SW480 (cell line): ENCODE results near the gene CACNG7.

Experiments
- DNase-seq: peaks from one replicate; pipeline ENCODE4 v3.0.0-alpha.2; 2016; ENCODE audit warnings: low spot score

CACNG7 gene

DNA sequence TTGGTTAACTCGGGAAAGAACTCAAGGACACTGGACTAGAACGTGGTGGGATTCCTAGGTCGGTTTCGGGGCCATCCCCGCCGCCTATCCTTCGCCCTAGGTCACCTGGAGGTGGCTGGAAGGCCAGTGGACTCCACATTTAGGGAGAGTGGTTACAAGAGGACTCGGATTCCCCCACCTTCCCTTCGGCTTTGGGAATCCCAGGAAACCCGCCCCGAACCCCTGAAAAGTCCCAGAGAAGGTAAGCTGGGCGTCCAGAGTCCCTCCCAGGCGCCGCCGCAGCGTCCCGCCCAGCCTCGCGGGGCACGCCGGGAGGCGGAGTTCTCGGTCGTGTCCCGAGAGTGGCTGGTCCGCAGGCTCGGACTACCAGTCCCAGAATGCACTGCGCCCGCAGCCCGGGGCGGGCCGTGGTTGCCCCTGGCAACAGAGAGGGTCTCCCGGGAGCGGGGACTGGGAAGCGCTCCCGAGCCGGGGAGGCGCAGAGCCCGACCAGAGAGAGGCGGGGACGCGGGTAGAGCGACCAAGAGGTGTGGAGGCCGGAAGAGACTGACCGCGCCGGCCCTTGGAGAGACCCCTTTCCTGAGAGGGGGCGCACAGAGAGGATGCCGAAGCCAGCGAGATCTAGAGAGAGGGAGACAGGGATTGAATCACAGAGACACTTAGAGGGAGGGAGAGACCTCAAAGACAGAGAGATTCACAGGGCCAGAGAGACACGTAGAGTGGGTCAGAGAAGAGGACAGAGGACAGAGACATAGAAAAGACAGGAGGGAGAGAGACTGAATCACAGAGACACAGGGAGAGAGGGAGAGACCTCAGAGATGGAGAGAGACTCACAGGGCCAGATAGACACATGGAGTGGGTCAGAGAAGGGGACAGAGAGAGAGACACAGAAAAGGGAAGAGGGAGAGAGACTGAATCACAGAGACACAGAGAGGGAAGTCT, 29.7 kb upstream of the CACNG7 start:
- peak; percentile 93 for DNase-seq

DNA sequence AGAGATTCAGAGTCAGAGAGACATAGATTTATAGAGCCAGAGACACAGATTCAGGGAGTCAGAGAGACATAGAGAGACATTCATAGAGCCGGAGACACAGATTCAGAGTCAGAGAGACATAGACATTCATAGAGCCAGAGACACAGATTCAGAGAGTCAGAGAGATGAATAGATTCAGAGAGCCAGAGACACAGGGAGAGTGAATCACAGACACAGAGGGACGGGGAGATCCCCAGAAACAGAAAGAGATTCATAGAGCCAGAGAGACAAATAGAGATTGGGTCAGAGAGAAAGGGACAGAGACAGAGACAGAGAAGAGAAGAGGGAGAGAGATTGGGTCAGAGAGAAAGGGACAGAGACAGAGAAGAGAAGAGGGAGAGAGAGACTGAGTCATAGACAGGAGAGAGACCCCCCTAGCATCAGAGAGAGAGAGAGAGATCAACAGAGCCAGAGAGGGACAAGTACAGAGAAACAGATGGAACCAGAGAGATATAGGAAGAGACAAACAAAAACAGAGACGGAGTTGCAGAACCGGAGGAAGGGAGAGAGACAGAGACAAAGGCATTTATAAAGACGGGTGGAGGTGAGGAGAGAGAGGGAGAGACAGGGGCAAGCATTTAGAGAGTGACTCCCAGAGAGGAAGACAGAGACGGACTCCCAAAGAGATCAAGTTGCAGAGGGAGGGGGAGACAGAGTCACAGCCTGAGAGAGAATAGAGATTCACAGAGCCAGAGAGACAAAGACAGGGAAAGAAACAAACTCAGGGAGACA, 28.2 kb upstream of the CACNG7 start:
- DNase-seq, result no peak

- DNase-seq, result peak; percentile 77
These were observed 27.3 kb upstream of the CACNG7 start, which contains the start of gene PRKCG for GRCh38 chr19:53881482-53882390. Gene PRKCG, plus strand, starts transcription at chr19:53882197. Its CDS starts 298 bp downstream, at chr19:53882495.

DNA sequence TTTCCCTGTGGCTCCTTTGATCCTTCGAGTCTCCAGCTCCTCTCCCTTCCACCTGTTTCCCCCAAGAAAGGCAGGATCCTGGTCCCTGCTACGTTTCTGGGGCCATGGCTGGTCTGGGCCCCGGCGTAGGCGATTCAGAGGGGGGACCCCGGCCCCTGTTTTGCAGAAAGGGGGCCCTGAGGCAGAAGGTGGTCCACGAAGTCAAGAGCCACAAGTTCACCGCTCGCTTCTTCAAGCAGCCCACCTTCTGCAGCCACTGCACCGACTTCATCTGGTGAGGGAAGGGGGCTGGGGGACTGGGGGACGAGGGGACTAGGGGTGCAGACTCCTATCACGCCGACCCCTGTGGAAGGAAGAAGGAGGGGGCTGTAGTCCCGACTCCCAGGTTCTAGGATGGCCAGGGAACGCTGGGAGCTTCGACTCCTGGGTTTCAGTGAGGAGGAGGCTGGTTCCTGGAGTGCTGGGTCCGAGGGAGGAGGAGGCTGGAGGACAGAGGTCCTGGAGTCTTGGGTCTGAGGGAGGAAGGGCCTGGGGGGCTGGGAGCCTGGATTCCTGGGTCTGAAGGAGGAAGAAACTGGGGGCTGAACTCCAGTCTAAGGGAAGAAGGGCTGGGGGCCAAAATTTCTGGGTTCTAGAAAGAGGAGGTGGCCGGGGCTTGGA, 26.6 kb upstream of the CACNG7 start:
- no peak for DNase-seq

- DNase-seq, result no peak
These were observed 25.8 kb upstream of the CACNG7 start for GRCh38 chr19:53883231-53883661.

GRCh38 chr19:53883741-53884140, 25.3 kb upstream of the CACNG7 start:
- no peak for DNase-seq

DNA sequence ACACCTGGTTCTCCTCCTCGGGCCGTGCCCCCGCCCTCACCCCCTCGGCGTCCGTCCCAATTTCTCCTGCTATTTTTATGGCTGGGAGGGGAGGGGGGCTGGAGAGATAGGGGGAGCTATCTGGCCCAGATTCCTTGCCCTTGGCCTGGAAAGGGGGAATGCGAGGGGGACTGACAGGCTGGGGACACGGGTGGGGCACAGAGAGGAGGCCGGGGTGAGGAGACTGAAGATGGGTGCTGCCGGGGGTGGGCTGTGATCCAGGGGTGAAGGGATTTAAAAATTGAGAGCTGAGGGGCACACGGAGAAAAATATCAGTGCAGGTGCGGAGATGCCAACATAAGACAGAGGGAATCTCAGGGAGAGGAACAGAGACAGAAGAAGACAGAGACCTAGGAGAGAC, 24.8 kb upstream of the CACNG7 start:
- no peak for DNase-seq

DNA sequence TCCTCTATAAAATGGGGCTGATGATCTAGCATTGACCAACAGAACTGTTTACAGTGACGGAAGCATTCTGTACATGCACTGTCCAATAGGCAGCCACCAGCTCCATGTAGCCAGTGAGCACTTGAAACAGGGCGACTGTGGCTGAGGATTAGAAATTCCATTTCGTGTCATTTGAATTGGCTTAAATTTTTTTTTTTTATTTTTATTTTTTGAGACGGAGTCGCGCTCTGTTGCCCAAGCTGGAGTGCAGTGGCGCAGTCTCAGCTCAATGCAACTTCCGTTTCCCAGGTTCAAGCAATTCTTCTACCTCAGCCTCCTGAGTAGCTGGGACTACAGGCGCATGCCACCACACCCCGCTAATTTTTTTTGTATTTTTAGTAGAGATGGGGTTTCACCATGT, 24.0 kb upstream of the CACNG7 start:
- DNase-seq, result no peak

- no peak for DNase-seq
These were observed 16.6 kb upstream of the CACNG7 start for GRCh38 chr19:53892301-53892980.

DNA sequence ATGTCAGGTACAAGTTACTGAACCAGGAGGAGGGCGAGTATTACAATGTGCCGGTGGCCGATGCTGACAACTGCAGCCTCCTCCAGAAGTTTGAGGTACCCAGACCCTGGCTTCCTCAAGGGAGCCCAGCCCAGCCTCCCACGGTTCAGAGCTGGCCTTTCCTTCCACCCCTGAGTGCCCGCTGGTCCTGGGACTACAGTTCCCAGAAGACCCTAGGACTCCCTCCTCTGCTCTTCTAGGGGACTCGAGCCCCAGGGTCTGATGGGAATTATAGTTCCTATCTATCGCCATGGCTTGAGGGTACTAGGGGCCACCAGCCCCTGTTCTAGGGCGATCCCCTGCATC, 16.1 kb upstream of the CACNG7 start:
- DNase-seq, result no peak

DNA sequence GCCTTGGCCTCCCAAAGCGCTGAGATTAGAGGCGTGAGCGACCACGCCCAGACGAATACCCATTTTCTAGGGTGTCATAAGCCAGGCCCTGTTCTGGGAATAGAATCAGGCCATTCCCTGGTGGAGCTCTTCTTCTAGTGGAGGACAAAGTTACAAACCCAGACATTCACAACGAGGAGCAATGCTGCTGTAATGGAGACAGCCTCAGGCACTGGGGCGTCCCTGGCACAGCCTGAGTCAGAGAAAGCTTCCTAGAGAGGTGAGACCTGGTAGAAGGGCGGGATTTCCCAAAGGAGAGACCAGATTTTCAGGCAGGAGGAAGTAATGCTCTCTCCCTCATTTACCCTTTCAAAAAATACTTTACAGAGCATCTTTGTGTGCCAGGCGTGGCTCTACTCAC, 14.4 kb upstream of the CACNG7 start:
- no peak for DNase-seq

DNA sequence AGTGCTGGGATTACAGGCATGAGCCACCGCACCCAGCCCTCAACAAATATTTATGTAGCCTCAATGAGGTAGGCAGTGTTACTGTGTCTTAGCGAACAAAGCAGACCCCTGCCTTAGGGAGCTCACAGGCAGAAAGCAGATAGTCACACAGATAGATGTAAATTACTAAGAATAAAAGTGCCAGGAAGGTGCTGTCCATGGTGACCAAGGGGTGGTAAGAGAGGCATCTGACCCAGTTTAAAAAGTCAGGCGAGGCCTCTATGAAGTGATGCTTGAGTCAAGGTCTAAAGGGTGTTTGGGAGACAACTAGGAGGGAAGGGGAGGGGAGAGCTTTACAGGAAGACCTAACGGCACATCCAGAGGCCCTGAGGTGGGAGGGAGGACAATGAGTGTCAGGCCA, 12.4 kb upstream of the CACNG7 start:
- DNase-seq, result no peak

DNA sequence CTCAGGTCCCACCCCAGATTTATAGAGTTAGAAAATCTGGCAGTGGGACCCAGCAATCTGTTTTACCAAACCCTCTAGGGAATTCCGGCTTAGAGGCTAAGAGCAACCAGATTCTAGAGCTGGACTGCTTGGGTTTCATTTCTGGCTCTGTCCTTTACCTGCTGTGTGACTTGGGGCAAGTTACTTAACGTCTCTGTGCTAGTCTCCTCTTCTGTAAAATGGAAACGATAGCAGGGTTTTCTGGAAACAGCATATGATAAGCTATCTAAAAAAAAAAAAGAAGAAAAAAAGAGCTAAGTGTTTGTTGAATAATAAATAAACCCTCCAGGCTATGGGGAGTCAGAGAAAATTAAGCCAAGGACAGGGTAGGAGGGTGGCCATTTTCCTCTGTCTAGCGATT, 11.6 kb upstream of the CACNG7 start:
- DNase-seq, result no peak

GRCh38 chr19:53898166-53898565, 10.9 kb upstream of the CACNG7 start:
- no peak for DNase-seq

GRCh38 chr19:53898636-53899341, 10.3 kb upstream of the CACNG7 start:
- DNase-seq, result no peak

DNA sequence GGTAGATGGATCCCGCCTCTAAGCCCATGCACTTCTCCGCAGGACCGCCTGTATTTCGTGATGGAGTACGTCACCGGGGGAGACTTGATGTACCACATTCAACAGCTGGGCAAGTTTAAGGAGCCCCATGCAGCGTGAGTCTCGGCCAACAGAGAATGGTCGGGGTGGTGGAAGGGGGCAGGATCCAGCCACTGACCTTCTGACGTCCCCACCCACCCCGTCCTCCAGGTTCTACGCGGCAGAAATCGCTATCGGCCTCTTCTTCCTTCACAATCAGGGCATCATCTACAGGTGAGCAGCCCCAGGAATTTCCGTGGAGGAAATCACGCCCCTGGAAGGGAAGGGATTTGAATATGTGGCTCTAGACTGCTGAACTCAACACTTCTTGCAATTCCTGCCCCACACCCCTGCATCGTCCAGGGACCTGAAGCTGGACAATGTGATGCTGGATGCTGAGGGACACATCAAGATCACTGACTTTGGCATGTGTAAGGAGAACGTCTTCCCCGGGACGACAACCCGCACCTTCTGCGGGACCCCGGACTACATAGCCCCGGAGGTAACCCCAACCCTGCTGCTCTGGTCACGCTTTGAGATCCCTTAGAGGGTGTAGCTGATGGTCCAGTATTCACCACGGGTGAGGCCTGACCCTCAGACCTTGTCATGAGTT, 8.8 kb upstream of the CACNG7 start:
- DNase-seq, result no peak

- peak; percentile 62 for DNase-seq
These were observed 5.9 kb upstream of the CACNG7 start for GRCh38 chr19:53903055-53903680.

GRCh38 chr19:53904909-53905308, 4.2 kb upstream of the CACNG7 start:
- no peak for DNase-seq

DNA sequence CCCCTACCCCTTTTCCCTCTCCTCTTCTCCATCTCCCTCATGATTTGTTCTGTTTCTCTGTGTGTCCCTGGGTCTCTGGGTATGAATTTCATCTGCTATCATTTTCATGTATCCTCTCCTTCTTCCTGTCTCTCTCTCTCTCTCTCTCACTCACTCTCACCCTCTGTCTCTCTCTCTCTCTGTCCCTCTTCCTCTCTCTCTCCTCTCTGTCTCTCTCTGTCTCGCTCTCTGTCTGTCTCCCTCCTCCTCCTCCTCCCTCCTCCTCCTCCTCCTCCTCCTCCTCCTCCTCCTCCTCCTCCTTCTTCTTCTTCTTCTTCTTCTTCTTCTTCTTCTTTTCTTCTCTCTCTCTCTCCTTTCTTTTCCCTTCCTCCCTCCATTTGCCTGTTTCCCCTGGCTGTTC, 3.3 kb upstream of the CACNG7 start:
- no peak for DNase-seq
